Measurements from ENCODE around the gene HECTD4. TPM values are rescaled to one million over a fixed set of nuclear protein-coding genes. Genes with fewer than 3 reads are reported as not detected.

HECTD4 gene
- total RNA-seq, 1 experiment from 2014 or later = 30.0 TPM

DNA sequence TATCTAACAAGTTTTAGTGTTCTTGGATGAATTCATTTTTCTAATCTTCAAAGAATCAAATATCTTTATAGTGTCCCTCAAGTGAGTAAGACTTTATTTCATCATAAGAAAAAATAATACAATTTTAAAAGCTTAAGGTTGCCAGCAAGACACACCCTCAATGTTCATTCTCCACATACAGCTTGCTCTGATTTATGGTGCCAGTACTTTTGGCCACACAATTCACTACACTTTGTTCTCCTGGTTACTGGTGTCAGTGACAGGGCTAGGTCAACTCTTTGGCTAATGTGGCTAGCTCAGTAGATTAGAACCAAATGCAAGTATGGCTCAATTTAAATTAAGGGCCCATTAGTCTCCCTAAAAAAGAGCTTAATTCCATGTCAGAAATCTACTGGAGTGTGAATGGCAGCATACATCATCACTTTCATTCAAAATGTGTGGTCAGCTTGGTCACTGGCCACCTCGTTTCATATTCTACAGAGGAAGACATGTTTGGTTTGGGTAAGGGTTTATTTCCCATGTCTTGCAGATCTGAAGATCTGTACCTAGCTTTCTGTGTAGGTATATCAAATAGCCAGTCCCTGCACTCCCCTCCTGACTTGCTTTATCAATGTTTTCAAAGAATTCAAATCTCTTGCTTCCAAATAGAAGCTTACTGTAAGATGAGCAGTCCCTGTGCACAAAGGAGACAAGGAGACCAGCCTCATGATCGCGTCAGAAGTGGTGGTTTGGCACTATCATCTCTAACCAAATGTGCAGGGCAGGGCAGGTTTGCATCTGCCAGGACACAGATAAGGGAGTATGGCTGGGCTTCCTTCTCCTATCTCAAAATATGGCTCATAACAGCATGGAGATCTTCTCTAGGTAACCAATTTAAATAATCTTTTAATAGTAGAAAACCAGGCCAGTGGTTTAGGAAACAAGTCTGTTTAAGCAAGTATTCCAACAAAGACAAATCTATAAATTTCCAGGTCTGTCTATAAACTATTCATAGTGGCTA, 31.3 kb downstream of the HECTD4 start:
- no peak overlapping the region for H3K4me3 Mint-ChIP-seq
- Histone ChIP-seq H2AFZ (ENCODE audit: low read length) (no peak overlapping the region), H3K9ac (ENCODE audit: extremely low read depth, insufficient read length, low read length) (no peak overlapping the region), H4K91ac (ENCODE audit: insufficient read length, low read depth, low read length) (no peak overlapping the region), H4K5ac (ENCODE audit: insufficient read length, low read depth, low read length) (no peak overlapping the region), H3K23me2 (ENCODE audit: insufficient read length, low read depth, low read length, poor library complexity, severe bottlenecking) (no peaks in the 10 kb centered on the region), H2BK120ac (ENCODE audit: low read depth, low read length, poor library complexity, severe bottlenecking) (no peak overlapping the region), H3K18ac (ENCODE audit: insufficient read length, low read depth, low read length) (no peak overlapping the region), H3T11ph (ENCODE audit: low read length) (no peak overlapping the region), H3K4ac (ENCODE audit: low read depth, low read length) (no peak overlapping the region), H3K79me2 (ENCODE audit: insufficient read depth, low read length) (no peaks in the 10 kb centered on the region), H4K8ac (replicated peaks; ENCODE audit: insufficient read length, low read depth, low read length) (no peak overlapping the region), H2BK12ac (ENCODE audit: insufficient read length, low read depth, low read length) (no peak overlapping the region), H2BK15ac (ENCODE audit: low read depth, low read length) (no peak overlapping the region), H3K4me2 (ENCODE audit: insufficient read depth, insufficient read length, low read length) (no peak overlapping the region), H4K20me1 (ENCODE audit: control insufficient read depth, insufficient read depth, insufficient read length) (no peaks in the 10 kb centered on the region), H2BK5ac (ENCODE audit: insufficient read length, low read length) (no peak overlapping the region), H3K79me1 (ENCODE audit: insufficient read depth, low read depth, low read length, poor library complexity, severe bottlenecking) (peaks cover 7% of the 10 kb centered on the region), H2BK20ac (ENCODE audit: low read depth, low read length, poor library complexity, severe bottlenecking) (no peak overlapping the region), H3K56ac (ENCODE audit: insufficient read length, low read depth, low read length) (no peak overlapping the region), H3K27me3 (ENCODE audit: insufficient read depth, low read length) (no peaks in the 10 kb centered on the region), H2AK5ac (ENCODE audit: insufficient read length, low read length) (no peak overlapping the region), H3K14ac (ENCODE audit: insufficient read depth, low read length) (no peak overlapping the region), H3K27ac (ENCODE audit: insufficient read length, low read depth, low read length) (no peak overlapping the region), H3K23ac (ENCODE audit: insufficient read length, low read depth, low read length) (no peak overlapping the region), H3K4me1 (ENCODE audit: insufficient read depth, low read length) (peaks cover 5% of the 10 kb centered on the region; the same call in 1 of the 2 replicates), H3K9me3 (ENCODE audit: control insufficient read depth, low read depth, low read length) (no peaks in the 10 kb centered on the region)
- H3K36me3 Mint-ChIP-seq (ENCODE audit: insufficient read depth in 1 of 3, low read depth in 3 of 3) = no peaks in the 10 kb centered on the region
- no peak for TF ChIP-seq CTCF (conservative IDR thresholded peaks at IDR 0.05)
- no peaks in the 10 kb centered on the region for H3K9me3 Mint-ChIP-seq
- WGBS (ENCODE audit: extremely low coverage, insufficient read length, low lambda C conversion rate) = no CpG with 5 or more reads among the region's 3 CpGs
- peaks cover 16% of the 10 kb centered on the region in 2 experiments for H3K4me1 Mint-ChIP-seq
- H3K27me3 Mint-ChIP-seq (ENCODE audit: low read depth) = no peaks in the 10 kb centered on the region
- no peak for DNase-seq
- no peak overlapping the region for H3K27ac Mint-ChIP-seq

Measured in H9 (cell line).